Caco-2 (cell line): ENCODE results near the gene FAT2. TPM values are rescaled to one million over a fixed set of nuclear protein-coding genes. Genes with fewer than 3 reads are reported as not detected.

Source experiments
- BruUV-seq: library from RNA; stranded (reverse); fragments of 400-500 nt; replicated peaks from 2 replicates; lab custom pipeline; 2021; lab: Mats Ljungman, UMichigan
- CTCF ChIA-PET: fragments of 300-600 bp; sonication (Branson Sonifier 250); formaldehyde crosslinking; loops from one replicate; lab custom pipeline; 2022; ENCODE audit warnings: antibody characterized with exemption; lab: Charles Lee
- POLR2A ChIA-PET: fragments of 300-600 bp; sonication (Branson Sonifier 250); formaldehyde crosslinking; loops from one replicate; lab custom pipeline; 2022; ENCODE audit warnings: antibody characterized with exemption; lab: Charles Lee
- DNase-seq, 2 experiments: peaks; one replicate each; pipeline versions ENCODE4 v3.0.0 to v3.0.0-alpha.2; 2020 to 2022
- H3K27me3 ChIP-seq: replicated peaks from 2 replicates; pipeline ENCODE4 v1.6.0; 2011; ENCODE audit warnings: low read length; ENCODE audit not compliant: control insufficient read depth, insufficient read depth
- H3K36me3 ChIP-seq: 2 replicates; pipeline ENCODE4 v1.5.1; 2011; ENCODE audit warnings: low read length; ENCODE audit not compliant: control insufficient read depth, insufficient read depth
- H3K4me1 ChIP-seq: fragments of 250-450 bp; sonication (Bioruptor Pico); 2 replicates; pipeline ENCODE4 v1.5.1; 2020; ENCODE audit warnings: mild to moderate bottlenecking
- H3K4me3 ChIP-seq: 2 replicates; pipeline ENCODE4 v1.5.1; 2011; ENCODE audit warnings: low read depth, mild to moderate bottlenecking, control low read depth, low read length
- H3K9me3 ChIP-seq: fragments of 250-450 bp; sonication (Bioruptor Pico); 2 replicates; pipeline ENCODE4 v1.5.1; 2020; ENCODE audit warnings: mild to moderate bottlenecking, moderate library complexity
- H3K27ac Mint-ChIP-seq: one replicate; pipeline ENCODE4 v1.8.0; 2022; ENCODE audit warnings: mixed read lengths; ENCODE audit not compliant: unreplicated experiment
- H3K27me3 Mint-ChIP-seq: one replicate; pipeline ENCODE4 v1.8.0; 2022; ENCODE audit warnings: mixed read lengths; ENCODE audit not compliant: insufficient read depth, unreplicated experiment
- H3K36me3 Mint-ChIP-seq: one replicate; pipeline ENCODE4 v1.8.0; 2022; ENCODE audit warnings: mild to moderate bottlenecking, mixed read lengths; ENCODE audit not compliant: insufficient read depth, unreplicated experiment
- H3K4me1 Mint-ChIP-seq: one replicate; pipeline ENCODE4 v1.8.0; 2022; ENCODE audit warnings: low read depth, mixed read lengths; ENCODE audit not compliant: unreplicated experiment
- H3K4me3 Mint-ChIP-seq: one replicate; pipeline ENCODE4 v1.8.0; 2022; ENCODE audit warnings: mild to moderate bottlenecking, moderate library complexity, mixed read lengths; ENCODE audit not compliant: unreplicated experiment
- H3K9me3 Mint-ChIP-seq: one replicate; pipeline ENCODE4 v1.8.0; 2022; ENCODE audit warnings: mixed read lengths; ENCODE audit not compliant: unreplicated experiment
- CTCF ChIP-seq, 2 experiments: fragments of 200-600 bp in 1 of 2; IDR thresholded peaks; 1 replicate in 1 of 2; 2 replicates in 1 of 2; pipeline versions ENCODE4 v1.5.1 to v1.8.0; 2011 to 2022; ENCODE audit warnings: antibody characterized with exemption in 1 of 2, control low read depth in 1 of 2, inconsistent platforms in 1 of 2, low read depth in 1 of 2, low read length in 1 of 2, mild to moderate bottlenecking in 1 of 2, moderate library complexity in 1 of 2; ENCODE audit not compliant: insufficient read depth in 1 of 2, severe bottlenecking in 1 of 2, unreplicated experiment in 1 of 2
- intact Hi-C: fragments of 100-400 bp; cut with micrococcal nuclease; formaldehyde crosslinking; loops from one replicate; pipeline ENCODE4 v1.10.0; 2022; ENCODE audit not compliant: unreplicated experiment
- total RNA-seq: library from RNA; stranded (reverse); gene quantifications from 2 replicates; pipeline ENCODE4 v1.2.3, GENCODE V29; 2022

Gene FAT2
- total RNA-seq, 1 experiment from 2014 or later = 0.32 TPM

GRCh38 chr5:151617383-151617840 lies 26.3 kb upstream of the FAT2 start:
- H3K4me3 Mint-ChIP-seq = no peak overlapping the region
- H3K9me3 Mint-ChIP-seq = no peaks in the 10 kb centered on the region
- intact Hi-C loops = no loop called here
- H3K27ac Mint-ChIP-seq = peak overlapping the region; percentile 82
- H3K36me3 ChIP-seq = no peaks in the 10 kb centered on the region
- TF ChIP-seq CTCF (IDR thresholded peaks at IDR 0.05; ENCODE audit: insufficient read depth in 1 of 2, low read depth in 1 of 2, low read length in 1 of 2, severe bottlenecking in 1 of 2, unreplicated experiment in 1 of 2) = no peak
- no peaks in the 10 kb centered on the region; the same call in 1 of the 2 replicates for H3K9me3 ChIP-seq
- no peaks in the 10 kb centered on the region for H3K27me3 Mint-ChIP-seq
- BruUV-seq = no TSS peak
- ChIA-PET CTCF (interaction anchor here (0.6 to 1.2 kb wide), 6 partner anchors 35 to 365 kb away, joined by 3 to 6 read pairs (median 4); partner anchors contain the start of genes GM2A and SLC36A1), POLR2A (interaction anchor here (0.6 to 1.0 kb wide), 2 partner anchors 23 to 153 kb away, joined by 4 read pairs; no protein-coding TSS in a partner anchor)
- H3K36me3 Mint-ChIP-seq = no peaks in the 10 kb centered on the region
- peaks cover 24% of the 10 kb centered on the region for H3K4me1 Mint-ChIP-seq
- H3K27me3 ChIP-seq = no peaks in the 10 kb centered on the region
- H3K4me3 ChIP-seq = no peak overlapping the region
- H3K4me1 ChIP-seq = peaks cover 51% of the 10 kb centered on the region
- DNase-seq = no peak

GRCh38 chr5:151615431-151615830 lies 24.3 kb upstream of the FAT2 start:
- H3K27me3 Mint-ChIP-seq = no peaks in the 10 kb centered on the region
- Histone ChIP-seq H3K4me3 (no peak overlapping the region), H3K36me3 (no peaks in the 10 kb centered on the region), H3K27me3 (no peaks in the 10 kb centered on the region), H3K4me1 (peaks cover 47% of the 10 kb centered on the region), H3K9me3 (no peaks in the 10 kb centered on the region; the same call in 1 of the 2 replicates)
- intact Hi-C loops = no loop called here
- peaks cover 12% of the 10 kb centered on the region for H3K4me1 Mint-ChIP-seq
- no peaks in the 10 kb centered on the region for H3K9me3 Mint-ChIP-seq
- no TSS peak for BruUV-seq
- POLR2A ChIA-PET = no interaction called here
- CTCF ChIA-PET = no interaction called here
- no peak for TF ChIP-seq CTCF (IDR thresholded peaks at IDR 0.05; ENCODE audit: insufficient read depth in 1 of 2, low read depth in 1 of 2, low read length in 1 of 2, severe bottlenecking in 1 of 2, unreplicated experiment in 1 of 2)
- H3K36me3 Mint-ChIP-seq = no peaks in the 10 kb centered on the region
- no peak overlapping the region for H3K4me3 Mint-ChIP-seq
- DNase-seq = peak in 1 of 2 experiments; percentile 51
- H3K27ac Mint-ChIP-seq = no peak overlapping the region

GRCh38 chr5:151614565-151614964 lies 23.4 kb upstream of the FAT2 start:
- H3K9me3 Mint-ChIP-seq = no peaks in the 10 kb centered on the region
- no peak for TF ChIP-seq CTCF (IDR thresholded peaks at IDR 0.05; ENCODE audit: insufficient read depth in 1 of 2, low read depth in 1 of 2, low read length in 1 of 2, severe bottlenecking in 1 of 2, unreplicated experiment in 1 of 2)
- H3K4me1 ChIP-seq = peaks cover 39% of the 10 kb centered on the region
- H3K4me3 Mint-ChIP-seq = no peak overlapping the region
- no peak for DNase-seq
- peaks cover 12% of the 10 kb centered on the region for H3K4me1 Mint-ChIP-seq
- no peaks in the 10 kb centered on the region; the same call in 1 of the 2 replicates for H3K9me3 ChIP-seq
- H3K36me3 ChIP-seq = no peaks in the 10 kb centered on the region
- ChIA-PET POLR2A (no interaction called here), CTCF (no interaction called here)
- no TSS peak for BruUV-seq
- intact Hi-C loops = no loop called here
- H3K4me3 ChIP-seq = no peak overlapping the region
- H3K36me3 Mint-ChIP-seq = no peaks in the 10 kb centered on the region
- H3K27me3 ChIP-seq = no peaks in the 10 kb centered on the region
- H3K27me3 Mint-ChIP-seq = no peaks in the 10 kb centered on the region
- H3K27ac Mint-ChIP-seq = no peak overlapping the region
